H9 (cell line): Measurements from ENCODE around the gene CACNA2D4. TPM values are rescaled to one million over a fixed set of nuclear protein-coding genes. Genes with fewer than 3 reads are reported as not detected.

Experiments used
- DNase-seq: peaks from one replicate; pipeline ENCODE4 v3.0.0-alpha.2; 2017
- H2AFZ ChIP-seq: one replicate; pipeline ENCODE4 v1.6.1; 2013; ENCODE audit warnings: mild to moderate bottlenecking, low read length, control low read depth, moderate library complexity
- H2AK5ac ChIP-seq: 2 replicates; pipeline ENCODE4 v1.6.1; 2013; ENCODE audit warnings: low read length, control low read depth, mixed read lengths; ENCODE audit not compliant: insufficient read length
- H2BK120ac ChIP-seq: one replicate; pipeline ENCODE4 v1.6.1; 2013; ENCODE audit warnings: low read depth, mild to moderate bottlenecking, low read length, control low read depth, inconsistent platforms; ENCODE audit not compliant: poor library complexity, severe bottlenecking
- H2BK12ac ChIP-seq: 2 replicates; pipeline ENCODE4 v1.6.1; 2013; ENCODE audit warnings: low read length, control low read depth, mixed read lengths, low read depth; ENCODE audit not compliant: insufficient read length
- H2BK15ac ChIP-seq: 2 replicates; pipeline ENCODE4 v1.6.1; 2013; ENCODE audit warnings: low read depth, low read length, control low read depth
- H2BK20ac ChIP-seq: one replicate; pipeline ENCODE4 v1.6.1; 2013; ENCODE audit warnings: low read depth, mild to moderate bottlenecking, low read length, control low read depth, inconsistent platforms; ENCODE audit not compliant: poor library complexity, severe bottlenecking
- H2BK5ac ChIP-seq: 2 replicates; pipeline ENCODE4 v1.6.1; 2013; ENCODE audit warnings: low read length, control low read depth, mixed read lengths; ENCODE audit not compliant: insufficient read length
- H3K14ac ChIP-seq: 2 replicates; pipeline ENCODE4 v1.6.1; 2013; ENCODE audit warnings: low read length, control low read depth; ENCODE audit not compliant: insufficient read depth
- H3K18ac ChIP-seq: 2 replicates; pipeline ENCODE4 v1.6.1; 2013; ENCODE audit warnings: low read depth, mild to moderate bottlenecking, mixed read lengths, low read length, control low read depth; ENCODE audit not compliant: insufficient read length
- H3K23ac ChIP-seq: 2 replicates; pipeline ENCODE4 v1.6.1; 2013; ENCODE audit warnings: low read length, control low read depth, mixed read lengths, low read depth; ENCODE audit not compliant: insufficient read length
- H3K23me2 ChIP-seq: 2 replicates; pipeline ENCODE4 v1.6.1; 2013; ENCODE audit warnings: low read depth, mild to moderate bottlenecking, mixed read lengths, low read length, control low read depth; ENCODE audit not compliant: insufficient read length, poor library complexity, severe bottlenecking
- H3K27ac ChIP-seq: 2 replicates; pipeline ENCODE4 v1.5.1; 2013; ENCODE audit warnings: low read length, control low read depth, mixed read lengths, low read depth; ENCODE audit not compliant: insufficient read length
- H3K27me3 ChIP-seq: 2 replicates; pipeline ENCODE4 v1.6.1; 2013; ENCODE audit warnings: low read length, control low read depth, inconsistent platforms; ENCODE audit not compliant: insufficient read depth
- H3K4ac ChIP-seq: 2 replicates; pipeline ENCODE4 v1.6.1; 2013; ENCODE audit warnings: low read depth, mild to moderate bottlenecking, control low read depth, inconsistent platforms, low read length, moderate library complexity
- H3K4me1 ChIP-seq: 2 replicates; pipeline ENCODE4 v1.6.1; 2013; ENCODE audit warnings: low read length, control low read depth, inconsistent platforms; ENCODE audit not compliant: insufficient read depth
- H3K4me2 ChIP-seq: 2 replicates; pipeline ENCODE4 v1.6.1; 2013; ENCODE audit warnings: low read length, control low read depth, mixed read lengths; ENCODE audit not compliant: insufficient read length, insufficient read depth
- H3K56ac ChIP-seq: 2 replicates; pipeline ENCODE4 v1.6.1; 2013; ENCODE audit warnings: low read depth, mild to moderate bottlenecking, mixed read lengths, low read length, control low read depth; ENCODE audit not compliant: insufficient read length
- H3K79me1 ChIP-seq: 2 replicates; pipeline ENCODE4 v1.6.1; 2013; ENCODE audit warnings: low read depth, mild to moderate bottlenecking, moderate library complexity, low read length, control low read depth, inconsistent platforms; ENCODE audit not compliant: insufficient read depth, poor library complexity, severe bottlenecking
- H3K79me2 ChIP-seq: 2 replicates; pipeline ENCODE4 v1.6.1; 2013; ENCODE audit warnings: low read length, control low read depth, inconsistent platforms; ENCODE audit not compliant: insufficient read depth
- H3K9ac ChIP-seq: 2 replicates; pipeline ENCODE4 v1.6.1; 2013; ENCODE audit warnings: low read length, control low read depth, mixed read lengths; ENCODE audit not compliant: insufficient read length; ENCODE audit errors: extremely low read depth
- H3K9me3 ChIP-seq: one replicate; pipeline ENCODE4 v1.6.1; 2013; ENCODE audit warnings: low read depth, low read length, inconsistent platforms; ENCODE audit not compliant: control insufficient read depth
- H3T11ph ChIP-seq: one replicate; pipeline ENCODE4 v1.6.1; 2013; ENCODE audit warnings: mild to moderate bottlenecking, low read length, control low read depth, inconsistent platforms
- H4K20me1 ChIP-seq: one replicate; pipeline ENCODE4 v1.6.1; 2013; ENCODE audit not compliant: control insufficient read depth, insufficient read length, insufficient read depth
- H4K5ac ChIP-seq: 2 replicates; pipeline ENCODE4 v1.6.1; 2013; ENCODE audit warnings: low read depth, mild to moderate bottlenecking, mixed read lengths, low read length, control low read depth; ENCODE audit not compliant: insufficient read length
- H4K8ac ChIP-seq: replicated peaks from 2 replicates; pipeline ENCODE4 v1.6.1; 2013; ENCODE audit warnings: low read length, control low read depth, mixed read lengths, low read depth; ENCODE audit not compliant: insufficient read length
- H4K91ac ChIP-seq: 2 replicates; pipeline ENCODE4 v1.6.1; 2013; ENCODE audit warnings: low read depth, mild to moderate bottlenecking, moderate library complexity, mixed read lengths, low read length, control low read depth; ENCODE audit not compliant: insufficient read length
- H3K27ac Mint-ChIP-seq, 3 experiments: 2 replicates in 2 of 3; 3 replicates in 1 of 3; pipeline ENCODE4 v1.8.0; 2020 to 2021; ENCODE audit warnings: mixed read lengths in 3 of 3, mild to moderate bottlenecking in 1 of 3, moderate library complexity in 1 of 3
- H3K27me3 Mint-ChIP-seq: 2 replicates; pipeline ENCODE4 v1.8.0; 2021; ENCODE audit warnings: low read depth, mild to moderate bottlenecking, moderate library complexity, mixed read lengths
- H3K36me3 Mint-ChIP-seq, 3 experiments: 2 replicates in 2 of 3; 3 replicates in 1 of 3; pipeline ENCODE4 v1.8.0; 2020 to 2021; ENCODE audit warnings: low read depth in 3 of 3, mixed read lengths in 3 of 3; ENCODE audit not compliant: insufficient read depth in 1 of 3
- H3K4me1 Mint-ChIP-seq, 2 experiments: 2 replicates each; pipeline ENCODE4 v1.8.0; 2020; ENCODE audit warnings: mixed read lengths in 2 of 2
- H3K4me3 Mint-ChIP-seq, 2 experiments: 2 replicates in 1 of 2; 3 replicates in 1 of 2; pipeline ENCODE4 v1.8.0; 2020 to 2021; ENCODE audit warnings: mild to moderate bottlenecking in 2 of 2, mixed read lengths in 2 of 2, moderate library complexity in 1 of 2
- H3K9me3 Mint-ChIP-seq, 2 experiments: 2 replicates in 1 of 2; 3 replicates in 1 of 2; pipeline ENCODE4 v1.8.0; 2020; ENCODE audit warnings: mild to moderate bottlenecking in 2 of 2, mixed read lengths in 2 of 2, moderate library complexity in 1 of 2
- CTCF ChIP-seq: fragments of 200-600 bp; sonication (generic); conservative IDR thresholded peaks from 3 replicates; pipeline ENCODE4 v1.8.0; 2021; ENCODE audit warnings: antibody characterized with exemption, mild to moderate bottlenecking
- WGBS: extraction: QIAGEN DNeasy Blood & Tissue Kit; methylation state at CpG from one replicate; pipeline ENCODE4 v1.1.7; 2013; ENCODE audit warnings: missing lambda C conversion rate, low lambda C conversion rate, mixed read lengths; ENCODE audit not compliant: insufficient read length; ENCODE audit errors: extremely low coverage; 5-methylcytosine and 5-hydroxymethylcytosine counted together
- total RNA-seq: library from RNA; stranded (reverse); gene quantifications from 2 replicates; pipeline ENCODE4 v1.2.1, GENCODE V29; 2021

CACNA2D4 gene
- total RNA-seq, 1 experiment from 2014 or later = 0.79 TPM

- peaks cover 11% of the 10 kb centered on the region for H3K27me3 Mint-ChIP-seq
These were observed 73.0 kb downstream of the CACNA2D4 start for GRCh38 chr12:1845427-1845826.

More at GRCh38 chr12:1845427-1845826, 73.0 kb downstream of the CACNA2D4 start:
- Mint-ChIP-seq H3K4me3 (no peak overlapping the region), H3K4me1 (peaks cover 18 to 52% of the 10 kb centered on the region in 2 experiments), H3K36me3 (no peaks in the 10 kb centered on the region), H3K9me3 (no peaks in the 10 kb centered on the region), H3K27ac (no peak overlapping the region)
- Histone ChIP-seq H3K9ac (no peak overlapping the region), H3K23ac (no peak overlapping the region), H3K79me1 (no peaks in the 10 kb centered on the region), H2AFZ (no peak overlapping the region), H2BK5ac (no peak overlapping the region), H4K91ac (no peak overlapping the region), H2BK20ac (no peak overlapping the region), H2BK120ac (no peak overlapping the region), H3K27ac (no peak overlapping the region), H2BK15ac (no peak overlapping the region), H3T11ph (no peak overlapping the region), H4K8ac (no peak overlapping the region), H3K23me2 (no peaks in the 10 kb centered on the region), H3K79me2 (no peaks in the 10 kb centered on the region), H3K27me3 (no peaks in the 10 kb centered on the region), H3K56ac (no peak overlapping the region), H3K4me2 (no peak overlapping the region), H3K14ac (no peak overlapping the region), H3K18ac (no peak overlapping the region), H4K20me1 (no peaks in the 10 kb centered on the region), H3K4ac (no peak overlapping the region), H2AK5ac (no peak overlapping the region), H2BK12ac (no peak overlapping the region), H3K4me1 (peaks cover 9% of the 10 kb centered on the region; the same call in 1 of the 2 replicates), H4K5ac (no peak overlapping the region), H3K9me3 (no peaks in the 10 kb centered on the region)
- peak; percentile 25 for DNase-seq
- WGBS = no CpG with 5 or more reads among the region's 14 CpGs
- no peak for TF ChIP-seq CTCF
